ENCODE data around the gene TOMM70.
"Not testable (repeated sequence)": the region's sequence is repeated elsewhere in the genome, so short reads cannot be mapped to it uniquely, and the experiment has no call there.

The TOMM70 gene

GRCh38 chr3:100361897-100362296 is 39.0 kb downstream of the TOMM70 start:
- Mint-ChIP-seq H3K4me1 (ENCODE audit: low read depth) (no peaks in the 10 kb centered on the region), H3K27ac (no peak overlapping the region), H3K36me3 (ENCODE audit: low read depth) (peaks cover 95% of the 10 kb centered on the region), H3K4me3 (no peak overlapping the region), H3K9me3 (no peaks in the 10 kb centered on the region), H3K27me3 (no peaks in the 10 kb centered on the region)
- no peak for DNase-seq

GRCh38 chr3:100360757-100361496 is 40.0 kb downstream of the TOMM70 start:
- Mint-ChIP-seq H3K9me3 (no peaks in the 10 kb centered on the region), H3K27ac (peak overlapping the region; percentile 17), H3K4me1 (ENCODE audit: low read depth) (no peaks in the 10 kb centered on the region), H3K27me3 (no peaks in the 10 kb centered on the region), H3K36me3 (ENCODE audit: low read depth) (peaks cover 94% of the 10 kb centered on the region), H3K4me3 (no peak overlapping the region)
- no peak for DNase-seq

GRCh38 chr3:100359035-100359434 is 41.9 kb downstream of the TOMM70 start:
- H3K27me3 Mint-ChIP-seq: no peaks in the 10 kb centered on the region
- peaks cover 94% of the 10 kb centered on the region for H3K36me3 Mint-ChIP-seq (ENCODE audit: low read depth)
- peak overlapping the region; percentile 5 for H3K27ac Mint-ChIP-seq
- H3K9me3 Mint-ChIP-seq: no peaks in the 10 kb centered on the region
- DNase-seq: no peak
- no peak overlapping the region for H3K4me3 Mint-ChIP-seq
- no peaks in the 10 kb centered on the region for H3K4me1 Mint-ChIP-seq (ENCODE audit: low read depth)

GRCh38 chr3:100358413-100358812 is 42.5 kb downstream of the TOMM70 start:
- DNase-seq: no peak
- no peak overlapping the region for H3K27ac Mint-ChIP-seq
- H3K36me3 Mint-ChIP-seq (ENCODE audit: low read depth): peaks cover 94% of the 10 kb centered on the region
- no peaks in the 10 kb centered on the region for H3K27me3 Mint-ChIP-seq
- no peaks in the 10 kb centered on the region for H3K4me1 Mint-ChIP-seq (ENCODE audit: low read depth)
- H3K9me3 Mint-ChIP-seq: no peaks in the 10 kb centered on the region
- H3K4me3 Mint-ChIP-seq: no peak overlapping the region

GRCh38 chr3:100354850-100355249 is 46.0 kb downstream of the TOMM70 start:
- DNase-seq: no peak
- no peaks in the 10 kb centered on the region for H3K9me3 Mint-ChIP-seq
- H3K4me3 Mint-ChIP-seq: no peak overlapping the region
- H3K27me3 Mint-ChIP-seq: no peaks in the 10 kb centered on the region
- peaks cover 93% of the 10 kb centered on the region for H3K36me3 Mint-ChIP-seq (ENCODE audit: low read depth)
- peak overlapping the region; percentile 9 for H3K27ac Mint-ChIP-seq
- H3K4me1 Mint-ChIP-seq (ENCODE audit: low read depth): no peaks in the 10 kb centered on the region

- Mint-ChIP-seq H3K4me1 (ENCODE audit: low read depth) (no peaks in the 10 kb centered on the region), H3K36me3 (ENCODE audit: low read depth) (peaks cover 93% of the 10 kb centered on the region), H3K4me3 (no peak overlapping the region), H3K9me3 (no peaks in the 10 kb centered on the region), H3K27ac (no peak overlapping the region), H3K27me3 (no peaks in the 10 kb centered on the region)
- no peak for DNase-seq
These were observed 48.3 kb downstream of the TOMM70 start for GRCh38 chr3:100352296-100353231.

GRCh38 chr3:100351770-100352169 is 49.1 kb downstream of the TOMM70 start:
- DNase-seq; H3K9me3 Mint-ChIP-seq; H3K4me3 Mint-ChIP-seq; H3K27me3 Mint-ChIP-seq; H3K27ac Mint-ChIP-seq; H3K4me1 Mint-ChIP-seq (ENCODE audit: low read depth): not testable (repeated sequence)
- peaks cover 96% of the 10 kb centered on the region for H3K36me3 Mint-ChIP-seq (ENCODE audit: low read depth)

- H3K27me3 Mint-ChIP-seq: no peaks in the 10 kb centered on the region
- no peak for DNase-seq
- no peak overlapping the region for H3K27ac Mint-ChIP-seq
- H3K4me3 Mint-ChIP-seq: no peak overlapping the region
- no peaks in the 10 kb centered on the region for H3K9me3 Mint-ChIP-seq
- H3K4me1 Mint-ChIP-seq (ENCODE audit: low read depth): peaks cover under 1% of the 10 kb centered on the region
- H3K36me3 Mint-ChIP-seq (ENCODE audit: low read depth): peaks cover 96% of the 10 kb centered on the region
These were observed 52.2 kb downstream of the TOMM70 start for GRCh38 chr3:100348727-100349126.

GRCh38 chr3:100340527-100340926 is 60.4 kb downstream of the TOMM70 start:
- Mint-ChIP-seq H3K27ac (peak overlapping the region; percentile 30), H3K27me3 (no peaks in the 10 kb centered on the region), H3K36me3 (ENCODE audit: low read depth) (peaks cover 74% of the 10 kb centered on the region), H3K9me3 (no peaks in the 10 kb centered on the region), H3K4me3 (no peak overlapping the region), H3K4me1 (ENCODE audit: low read depth) (peaks cover 20% of the 10 kb centered on the region)
- DNase-seq: no peak

GRCh38 chr3:100339786-100340185 is 61.1 kb downstream of the TOMM70 start:
- Mint-ChIP-seq H3K9me3 (no peaks in the 10 kb centered on the region), H3K36me3 (ENCODE audit: low read depth) (peaks cover 75% of the 10 kb centered on the region), H3K27ac (no peak overlapping the region), H3K4me1 (ENCODE audit: low read depth) (peaks cover 26% of the 10 kb centered on the region), H3K27me3 (no peaks in the 10 kb centered on the region), H3K4me3 (no peak overlapping the region)
- DNase-seq: no peak

- no peak overlapping the region for H3K27ac Mint-ChIP-seq
- H3K9me3 Mint-ChIP-seq: no peaks in the 10 kb centered on the region
- peaks cover 66% of the 10 kb centered on the region for H3K36me3 Mint-ChIP-seq (ENCODE audit: low read depth)
These were observed 62.0 kb downstream of the TOMM70 start for GRCh38 chr3:100338911-100339310.

GRCh38 chr3:100336229-100336628 is 64.7 kb downstream of the TOMM70 start:
- H3K9me3 Mint-ChIP-seq, DNase-seq, H3K27me3 Mint-ChIP-seq: not testable (repeated sequence)
- Mint-ChIP-seq H3K4me3 (peak overlapping the region; percentile 92), H3K4me1 (ENCODE audit: low read depth) (peaks cover 27% of the 10 kb centered on the region), H3K36me3 (ENCODE audit: low read depth) (peaks cover 39% of the 10 kb centered on the region), H3K27ac (peak overlapping the region; percentile 39)

More at GRCh38 chr3:100338911-100339310, 62.0 kb downstream of the TOMM70 start:
- Mint-ChIP-seq H3K27me3 (no peaks in the 10 kb centered on the region), H3K4me3 (no peak overlapping the region), H3K4me1 (ENCODE audit: low read depth) (peaks cover 32% of the 10 kb centered on the region)
- no peak for DNase-seq

- Mint-ChIP-seq H3K9me3 (no peaks in the 10 kb centered on the region), H3K36me3 (ENCODE audit: low read depth) (peaks cover 31% of the 10 kb centered on the region), H3K4me1 (ENCODE audit: low read depth) (peaks cover 27% of the 10 kb centered on the region), H3K27me3 (no peaks in the 10 kb centered on the region), H3K27ac (peak overlapping the region; percentile 95), H3K4me3 (peak overlapping the region; percentile 92)
- peak; percentile 45 for DNase-seq
These were observed 65.5 kb downstream of the TOMM70 start for GRCh38 chr3:100335434-100335833.

GRCh38 chr3:100334488-100335351 is 66.2 kb downstream of the TOMM70 start, which contains the start of gene NIT2:
Gene NIT2 (plus strand): TSS chr3:100334757. CDS start chr3:100334792, 35 bp downstream.
- Mint-ChIP-seq H3K4me1 (ENCODE audit: low read depth) (peaks cover 27% of the 10 kb centered on the region), H3K27me3 (no peaks in the 10 kb centered on the region), H3K9me3 (no peaks in the 10 kb centered on the region), H3K27ac (peak within 1 kb of the TSS; percentile 95), H3K36me3 (ENCODE audit: low read depth) (peaks cover 26% of the 10 kb centered on the region), H3K4me3 (peak within 1 kb of the TSS; percentile 92)
- DNase-seq: peak; percentile 88
